Activated CD4-positive, CD25-positive, alpha-beta regulatory T cell treated with anti-CD3 and anti-CD28 coated beads, Interleukin-2, amount 50 U/mL, for 72 hours (primary cell): ENCODE measurements around the gene MYRF.

Source experiments
- DNase-seq: peaks from one replicate; pipeline ENCODE4 v3.0.0; 2021

Gene MYRF

GRCh38 chr11:61719978-61720377 is 32.5 kb upstream of the MYRF start:
- no peak for DNase-seq

GRCh38 chr11:61720597-61720996 is 31.8 kb upstream of the MYRF start:
- no peak for DNase-seq

- DNase-seq: no peak
Observed at GRCh38 chr11:61724437-61724836, 28.0 kb upstream of the MYRF start.

GRCh38 chr11:61725781-61726231 is 26.6 kb upstream of the MYRF start:
- no peak for DNase-seq

GRCh38 chr11:61726775-61727174 is 25.7 kb upstream of the MYRF start:
- no peak for DNase-seq

- no peak for DNase-seq
Observed at GRCh38 chr11:61727401-61727811, 25.0 kb upstream of the MYRF start.

- DNase-seq: no peak
Observed at GRCh38 chr11:61728066-61728939, 24.1 kb upstream of the MYRF start.

- DNase-seq: no peak
Observed at GRCh38 chr11:61728940-61729219, 23.6 kb upstream of the MYRF start.

GRCh38 chr11:61730240-61730994 is 22.0 kb upstream of the MYRF start:
- no peak for DNase-seq

GRCh38 chr11:61731211-61731951 is 21.1 kb upstream of the MYRF start:
- no peak for DNase-seq

- DNase-seq: no peak
Observed at GRCh38 chr11:61731952-61732675, 20.3 kb upstream of the MYRF start.

GRCh38 chr11:61732705-61733104 is 19.7 kb upstream of the MYRF start:
- DNase-seq: no peak

- peak; percentile 84 for DNase-seq
Observed at GRCh38 chr11:61733120-61733978, 19.1 kb upstream of the MYRF start.

- no peak for DNase-seq
Observed at GRCh38 chr11:61734767-61735166, 17.7 kb upstream of the MYRF start.

GRCh38 chr11:61735391-61735790 is 17.0 kb upstream of the MYRF start:
- no peak for DNase-seq

- no peak for DNase-seq
Observed at GRCh38 chr11:61736310-61736709, 16.1 kb upstream of the MYRF start.

- no peak for DNase-seq
Observed at GRCh38 chr11:61737131-61737530, 15.3 kb upstream of the MYRF start.

GRCh38 chr11:61737636-61738386 is 14.6 kb upstream of the MYRF start:
- no peak for DNase-seq

- DNase-seq: no peak
Observed at GRCh38 chr11:61738776-61739175, 13.7 kb upstream of the MYRF start.

- DNase-seq: no peak
Observed at GRCh38 chr11:61739413-61739812, 13.0 kb upstream of the MYRF start.

GRCh38 chr11:61739966-61740365 is 12.5 kb upstream of the MYRF start:
- no peak for DNase-seq
